PFSK-1 (cell line): Measurements from ENCODE around the gene MGAT4B.

ENCODE experiments used
- FOXP2 ChIP-seq: optimal IDR thresholded peaks from 2 replicates; pipeline ENCODE3; 2011; ENCODE audit warnings: borderline replicate concordance, control low read depth, inconsistent platforms; ENCODE audit not compliant: insufficient read depth; ENCODE audit errors: extremely low read length, extremely low read depth
- POLR2AphosphoS5 ChIP-seq: IDR thresholded peaks from 2 replicates; pipeline ENCODE4 v1.6.1; 2012; ENCODE audit warnings: low read depth, mild to moderate bottlenecking, control low read depth, low read length, moderate library complexity
- TAF1 ChIP-seq: IDR thresholded peaks from 2 replicates; pipeline ENCODE4 v1.6.1; 2012; ENCODE audit warnings: low read length, control low read depth, borderline replicate concordance; ENCODE audit not compliant: insufficient read depth
- TF ChIP-seq, protein P1 (sequence below), 2 experiments: IDR thresholded peaks; 2 replicates each; pipeline versions ENCODE4 v1.6.1 to v1.8.0; 2011 to 2012; ENCODE audit warnings: low read depth in 2 of 2, low read length in 2 of 2, control low read depth in 1 of 2, inconsistent platforms in 1 of 2, mild to moderate bottlenecking in 1 of 2, moderate library complexity in 1 of 2; ENCODE audit not compliant: insufficient read depth in 1 of 2

- TF ChIP-seq POLR2AphosphoS5 (no peak), FOXP2 (no peak), TAF1 (no peak)
- TF ChIP-seq, protein P1, sequence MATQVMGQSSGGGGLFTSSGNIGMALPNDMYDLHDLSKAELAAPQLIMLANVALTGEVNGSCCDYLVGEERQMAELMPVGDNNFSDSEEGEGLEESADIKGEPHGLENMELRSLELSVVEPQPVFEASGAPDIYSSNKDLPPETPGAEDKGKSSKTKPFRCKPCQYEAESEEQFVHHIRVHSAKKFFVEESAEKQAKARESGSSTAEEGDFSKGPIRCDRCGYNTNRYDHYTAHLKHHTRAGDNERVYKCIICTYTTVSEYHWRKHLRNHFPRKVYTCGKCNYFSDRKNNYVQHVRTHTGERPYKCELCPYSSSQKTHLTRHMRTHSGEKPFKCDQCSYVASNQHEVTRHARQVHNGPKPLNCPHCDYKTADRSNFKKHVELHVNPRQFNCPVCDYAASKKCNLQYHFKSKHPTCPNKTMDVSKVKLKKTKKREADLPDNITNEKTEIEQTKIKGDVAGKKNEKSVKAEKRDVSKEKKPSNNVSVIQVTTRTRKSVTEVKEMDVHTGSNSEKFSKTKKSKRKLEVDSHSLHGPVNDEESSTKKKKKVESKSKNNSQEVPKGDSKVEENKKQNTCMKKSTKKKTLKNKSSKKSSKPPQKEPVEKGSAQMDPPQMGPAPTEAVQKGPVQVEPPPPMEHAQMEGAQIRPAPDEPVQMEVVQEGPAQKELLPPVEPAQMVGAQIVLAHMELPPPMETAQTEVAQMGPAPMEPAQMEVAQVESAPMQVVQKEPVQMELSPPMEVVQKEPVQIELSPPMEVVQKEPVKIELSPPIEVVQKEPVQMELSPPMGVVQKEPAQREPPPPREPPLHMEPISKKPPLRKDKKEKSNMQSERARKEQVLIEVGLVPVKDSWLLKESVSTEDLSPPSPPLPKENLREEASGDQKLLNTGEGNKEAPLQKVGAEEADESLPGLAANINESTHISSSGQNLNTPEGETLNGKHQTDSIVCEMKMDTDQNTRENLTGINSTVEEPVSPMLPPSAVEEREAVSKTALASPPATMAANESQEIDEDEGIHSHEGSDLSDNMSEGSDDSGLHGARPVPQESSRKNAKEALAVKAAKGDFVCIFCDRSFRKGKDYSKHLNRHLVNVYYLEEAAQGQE (IDR thresholded peaks at IDR 0.05; ENCODE audit: insufficient read depth in 1 of 2, low read depth in 2 of 2, low read length in 2 of 2): no peak
These were observed 22.2 kb upstream of the MGAT4B start for GRCh38 chr5:179828756-179829421.
